Activated naive CD8-positive, alpha-beta T cell treated with anti-CD3 and anti-CD28 coated beads, Interleukin-2, amount 50 U/mL, for 24 hours (primary cell): ENCODE results near the gene RND1.

Experiments used
- ATAC-seq: fragments of 150-1000 bp; cut with Tn5 transposase; one replicate; pipeline ENCODE4 v1.10.0; 2021
- DNase-seq: peaks from one replicate; pipeline ENCODE4 v3.0.0; 2021
- H3K27ac Mint-ChIP-seq: one replicate; pipeline ENCODE4 v1.8.0; 2021; ENCODE audit warnings: mild to moderate bottlenecking, mixed read lengths
- H3K27me3 Mint-ChIP-seq: one replicate; pipeline ENCODE4 v1.8.0; 2021; ENCODE audit warnings: mixed read lengths
- H3K36me3 Mint-ChIP-seq: one replicate; pipeline ENCODE4 v1.8.0; 2021; ENCODE audit warnings: low read depth, mixed read lengths
- H3K4me1 Mint-ChIP-seq: one replicate; pipeline ENCODE4 v1.8.0; 2021; ENCODE audit warnings: mixed read lengths
- H3K4me3 Mint-ChIP-seq: one replicate; pipeline ENCODE4 v1.8.0; 2021; ENCODE audit warnings: mild to moderate bottlenecking, moderate library complexity, mixed read lengths
- H3K9me3 Mint-ChIP-seq: one replicate; pipeline ENCODE4 v1.8.0; 2021; ENCODE audit warnings: mixed read lengths

RND1 gene

GRCh38 chr12:48827026-48827425, 38.6 kb downstream of the RND1 start:
- Mint-ChIP-seq H3K4me1 (no peaks in the 10 kb centered on the region), H3K27ac (no peak overlapping the region), H3K4me3 (no peak overlapping the region), H3K9me3 (no peaks in the 10 kb centered on the region), H3K36me3 (peaks cover 20% of the 10 kb centered on the region), H3K27me3 (no peaks in the 10 kb centered on the region)
- DNase-seq (no peak), ATAC-seq (no peak)

- Mint-ChIP-seq H3K27ac (no peak overlapping the region), H3K27me3 (no peaks in the 10 kb centered on the region), H3K4me1 (no peaks in the 10 kb centered on the region), H3K4me3 (no peak overlapping the region), H3K9me3 (no peaks in the 10 kb centered on the region), H3K36me3 (peaks cover 14% of the 10 kb centered on the region)
- ATAC-seq = no peak
- no peak for DNase-seq
Observed at GRCh38 chr12:48826209-48826855, 39.3 kb downstream of the RND1 start.

GRCh38 chr12:48824905-48825304, 40.8 kb downstream of the RND1 start:
- DNase-seq (no peak), ATAC-seq (no peak)
- H3K27ac Mint-ChIP-seq = no peak overlapping the region
- H3K4me1 Mint-ChIP-seq = no peaks in the 10 kb centered on the region
- no peaks in the 10 kb centered on the region for H3K9me3 Mint-ChIP-seq
- H3K36me3 Mint-ChIP-seq = peaks cover 7% of the 10 kb centered on the region
- H3K4me3 Mint-ChIP-seq = no peak overlapping the region
- no peaks in the 10 kb centered on the region for H3K27me3 Mint-ChIP-seq

- H3K36me3 Mint-ChIP-seq = peaks cover 5% of the 10 kb centered on the region
- H3K9me3 Mint-ChIP-seq = no peaks in the 10 kb centered on the region
- ATAC-seq (no peak), DNase-seq (no peak)
- H3K4me3 Mint-ChIP-seq = no peak overlapping the region
- no peaks in the 10 kb centered on the region for H3K4me1 Mint-ChIP-seq
- H3K27ac Mint-ChIP-seq = no peak overlapping the region
- peaks cover 3% of the 10 kb centered on the region for H3K27me3 Mint-ChIP-seq
Observed at GRCh38 chr12:48824112-48824511, 41.6 kb downstream of the RND1 start.

GRCh38 chr12:48823281-48823680, 42.4 kb downstream of the RND1 start:
- Mint-ChIP-seq H3K27me3 (peaks cover 7% of the 10 kb centered on the region), H3K27ac (no peak overlapping the region), H3K4me3 (no peak overlapping the region), H3K9me3 (no peaks in the 10 kb centered on the region), H3K4me1 (peaks cover 2% of the 10 kb centered on the region), H3K36me3 (no peaks in the 10 kb centered on the region)
- DNase-seq (no peak), ATAC-seq (no peak)

GRCh38 chr12:48822711-48823110, 43.0 kb downstream of the RND1 start:
- no peak for ATAC-seq
- Mint-ChIP-seq H3K36me3 (no peaks in the 10 kb centered on the region), H3K27me3 (peaks cover 12% of the 10 kb centered on the region), H3K4me3 (no peak overlapping the region), H3K4me1 (peaks cover 5% of the 10 kb centered on the region), H3K9me3 (no peaks in the 10 kb centered on the region), H3K27ac (no peak overlapping the region)
- no peak for DNase-seq

- no peak for ATAC-seq
- peaks cover 17% of the 10 kb centered on the region for H3K27me3 Mint-ChIP-seq
- no peak for DNase-seq
- no peaks in the 10 kb centered on the region for H3K36me3 Mint-ChIP-seq
- H3K9me3 Mint-ChIP-seq = no peaks in the 10 kb centered on the region
- no peak overlapping the region for H3K27ac Mint-ChIP-seq
- H3K4me1 Mint-ChIP-seq = peaks cover 10% of the 10 kb centered on the region
- no peak overlapping the region for H3K4me3 Mint-ChIP-seq
Observed at GRCh38 chr12:48822139-48822538, 43.5 kb downstream of the RND1 start.

GRCh38 chr12:48819986-48820725, 45.5 kb downstream of the RND1 start:
- DNase-seq = no peak
- peaks cover 29% of the 10 kb centered on the region for H3K27me3 Mint-ChIP-seq
- no peaks in the 10 kb centered on the region for H3K9me3 Mint-ChIP-seq
- no peak overlapping the region for H3K4me3 Mint-ChIP-seq
- no peak overlapping the region for H3K27ac Mint-ChIP-seq
- no peak for ATAC-seq
- no peaks in the 10 kb centered on the region for H3K36me3 Mint-ChIP-seq
- H3K4me1 Mint-ChIP-seq = peaks cover 22% of the 10 kb centered on the region

GRCh38 chr12:48818831-48819590, 46.7 kb downstream of the RND1 start:
- ATAC-seq = no peak
- peaks cover 23% of the 10 kb centered on the region for H3K4me1 Mint-ChIP-seq
- H3K36me3 Mint-ChIP-seq = no peaks in the 10 kb centered on the region
- H3K27me3 Mint-ChIP-seq = peaks cover 30% of the 10 kb centered on the region
- no peaks in the 10 kb centered on the region for H3K9me3 Mint-ChIP-seq
- H3K27ac Mint-ChIP-seq = no peak overlapping the region
- peak overlapping the region; percentile 69 for H3K4me3 Mint-ChIP-seq
- peak; percentile 54 for DNase-seq

GRCh38 chr12:48817873-48818830, 47.5 kb downstream of the RND1 start, which contains the start of gene CACNB3:
Gene CACNB3, plus strand, starts transcription at chr12:48818496. Its CDS starts 434 bp downstream, at chr12:48818930.
- Mint-ChIP-seq H3K36me3 (no peaks in the 10 kb centered on the region), H3K27me3 (peaks cover 30% of the 10 kb centered on the region), H3K4me3 (peak within 1 kb of the TSS; percentile 82), H3K4me1 (peaks cover 28% of the 10 kb centered on the region), H3K9me3 (no peaks in the 10 kb centered on the region), H3K27ac (no peak within 1 kb of the TSS)
- DNase-seq = peak; percentile 81
- peak; percentile 44 for ATAC-seq

GRCh38 chr12:48816143-48816854, 49.4 kb downstream of the RND1 start:
- Mint-ChIP-seq H3K27ac (no peak overlapping the region), H3K4me1 (peaks cover 28% of the 10 kb centered on the region), H3K36me3 (no peaks in the 10 kb centered on the region), H3K9me3 (no peaks in the 10 kb centered on the region), H3K4me3 (peak overlapping the region; percentile 93), H3K27me3 (peaks cover 30% of the 10 kb centered on the region)
- ATAC-seq (no peak), DNase-seq (no peak)

GRCh38 chr12:48815126-48816110, 50.3 kb downstream of the RND1 start:
- peak overlapping the region; percentile 93 for H3K4me3 Mint-ChIP-seq
- peaks cover 28% of the 10 kb centered on the region for H3K4me1 Mint-ChIP-seq
- H3K27ac Mint-ChIP-seq = no peak overlapping the region
- DNase-seq = peak; percentile 47
- H3K27me3 Mint-ChIP-seq = peaks cover 30% of the 10 kb centered on the region
- H3K36me3 Mint-ChIP-seq = no peaks in the 10 kb centered on the region
- ATAC-seq = peak; percentile 41
- no peaks in the 10 kb centered on the region for H3K9me3 Mint-ChIP-seq
